C4-2B (cell line): Measurements from ENCODE around the gene C17orf100.

Source experiments
- ZFX ChIP-seq: fragments of 450-650 bp; IDR thresholded peaks from 2 replicates; pipeline ENCODE4 v1.6.1; 2017
- TF ChIP-seq, protein P1 (sequence below): fragments of 450-650 bp; conservative IDR thresholded peaks from 2 replicates; pipeline ENCODE4 v1.5.1; 2017; ENCODE audit warnings: mild to moderate bottlenecking

DNA sequence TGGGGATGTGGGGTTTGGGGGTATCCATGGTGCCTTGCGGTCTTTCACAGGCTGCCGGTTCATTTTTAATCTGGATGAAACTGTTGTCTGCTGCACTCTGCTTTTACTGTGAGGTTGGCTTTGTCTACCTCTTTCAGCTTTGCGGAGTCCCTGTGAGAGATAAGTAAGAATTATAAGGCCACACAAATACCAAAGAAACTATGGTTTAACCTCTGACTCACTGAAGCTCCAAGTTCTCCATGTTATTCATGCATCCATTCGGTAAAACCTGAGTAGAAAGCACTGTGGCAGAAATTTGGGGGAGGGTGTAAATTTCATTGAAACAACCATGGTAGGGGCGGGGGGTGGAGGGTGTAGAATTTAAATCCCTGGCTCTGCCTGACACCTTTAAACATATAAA, 41.6 kb upstream of the C17orf100 start:
- TF ChIP-seq, protein P1, sequence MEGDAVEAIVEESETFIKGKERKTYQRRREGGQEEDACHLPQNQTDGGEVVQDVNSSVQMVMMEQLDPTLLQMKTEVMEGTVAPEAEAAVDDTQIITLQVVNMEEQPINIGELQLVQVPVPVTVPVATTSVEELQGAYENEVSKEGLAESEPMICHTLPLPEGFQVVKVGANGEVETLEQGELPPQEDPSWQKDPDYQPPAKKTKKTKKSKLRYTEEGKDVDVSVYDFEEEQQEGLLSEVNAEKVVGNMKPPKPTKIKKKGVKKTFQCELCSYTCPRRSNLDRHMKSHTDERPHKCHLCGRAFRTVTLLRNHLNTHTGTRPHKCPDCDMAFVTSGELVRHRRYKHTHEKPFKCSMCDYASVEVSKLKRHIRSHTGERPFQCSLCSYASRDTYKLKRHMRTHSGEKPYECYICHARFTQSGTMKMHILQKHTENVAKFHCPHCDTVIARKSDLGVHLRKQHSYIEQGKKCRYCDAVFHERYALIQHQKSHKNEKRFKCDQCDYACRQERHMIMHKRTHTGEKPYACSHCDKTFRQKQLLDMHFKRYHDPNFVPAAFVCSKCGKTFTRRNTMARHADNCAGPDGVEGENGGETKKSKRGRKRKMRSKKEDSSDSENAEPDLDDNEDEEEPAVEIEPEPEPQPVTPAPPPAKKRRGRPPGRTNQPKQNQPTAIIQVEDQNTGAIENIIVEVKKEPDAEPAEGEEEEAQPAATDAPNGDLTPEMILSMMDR = no peak
- TF ChIP-seq ZFX = no peak
